GM12872 (cell line): ENCODE results near the gene DERA.

ENCODE experiments used
- CTCF ChIP-seq: IDR thresholded peaks from 3 replicates; pipeline ENCODE4 v1.5.1; 2011; ENCODE audit warnings: low read depth, mild to moderate bottlenecking, low read length, moderate library complexity; ENCODE audit not compliant: insufficient read depth

Gene DERA

GRCh38 chr12:16027002-16027401, 115.9 kb downstream of the DERA start:
- TF ChIP-seq CTCF, result no peak

GRCh38 chr12:16030744-16031143, 119.6 kb downstream of the DERA start:
- no peak for TF ChIP-seq CTCF

- TF ChIP-seq CTCF, result no peak
Measured at GRCh38 chr12:16034136-16034817, 123.1 kb downstream of the DERA start.

GRCh38 chr12:16036073-16036472, 124.9 kb downstream of the DERA start:
- no peak for TF ChIP-seq CTCF

- TF ChIP-seq CTCF, result no peak
Measured at GRCh38 chr12:16037533-16037932, 126.4 kb downstream of the DERA start.

GRCh38 chr12:16043480-16043879, 132.3 kb downstream of the DERA start:
- no peak for TF ChIP-seq CTCF

- TF ChIP-seq CTCF, result no peak
Measured at GRCh38 chr12:16046266-16046665, 135.1 kb downstream of the DERA start.

GRCh38 chr12:16048511-16048910, 137.4 kb downstream of the DERA start:
- TF ChIP-seq CTCF, result no peak
